NCI-H460 (cell line): ENCODE results near the gene MEGF6. TPM values are rescaled to one million over a fixed set of nuclear protein-coding genes. Genes with fewer than 3 reads are reported as not detected.

Experiments used
- DNase-seq: peaks from one replicate; pipeline ENCODE4 v3.0.0-alpha.2; 2016; ENCODE audit warnings: low read depth; ENCODE audit errors: extremely low read depth
- total RNA-seq: library from RNA; depleted of rRNA; stranded (reverse); fragments of >200 nt; shearing (Covaris generic); gene quantifications from 2 replicates; pipeline ENCODE4 v1.2.3, GENCODE V29; 2014

MEGF6 gene
- total RNA-seq, 1 experiment from 2014 or later: 5.7 TPM

DNA sequence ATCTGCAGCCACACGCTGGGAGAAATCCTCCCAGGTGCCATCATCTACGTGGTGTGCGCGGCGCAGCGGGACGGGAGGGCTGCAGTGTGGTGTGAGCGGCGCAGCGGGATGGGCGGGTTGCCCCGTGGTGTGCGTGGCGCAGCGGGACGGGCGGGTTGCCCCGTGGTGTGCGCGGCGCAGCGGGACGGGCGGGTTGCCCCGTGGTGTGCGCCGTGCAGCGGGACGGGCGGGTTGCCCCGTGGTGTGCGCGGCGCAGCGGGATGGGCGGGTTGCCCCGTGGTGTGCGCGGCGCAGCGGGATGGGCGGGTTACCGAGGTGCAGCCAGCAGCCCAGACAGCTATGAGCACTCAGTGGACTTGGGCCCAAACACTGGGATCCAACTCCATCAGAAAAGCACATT is 33.9 kb upstream of the MEGF6 start:
- DNase-seq: no peak

DNA sequence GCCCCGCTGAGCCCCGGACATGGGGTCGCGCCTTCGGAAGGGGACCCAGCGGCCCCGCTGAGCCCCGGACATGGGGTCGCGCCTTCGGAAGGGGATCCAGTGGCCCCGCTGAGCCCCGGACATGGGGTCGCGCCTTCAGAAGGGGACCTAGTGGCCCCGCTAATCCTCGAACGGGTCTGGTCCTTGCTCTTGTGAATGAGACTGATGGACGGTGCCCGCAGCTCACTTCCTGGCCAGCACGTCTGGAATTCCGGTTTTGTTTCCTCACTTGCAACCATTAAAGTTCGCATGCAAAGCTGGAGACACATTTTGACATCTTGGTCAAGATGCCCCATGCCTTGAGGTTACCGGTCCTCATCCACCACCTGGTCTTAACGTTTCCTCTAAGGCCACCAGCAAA is 33.0 kb upstream of the MEGF6 start:
- no peak for DNase-seq

DNA sequence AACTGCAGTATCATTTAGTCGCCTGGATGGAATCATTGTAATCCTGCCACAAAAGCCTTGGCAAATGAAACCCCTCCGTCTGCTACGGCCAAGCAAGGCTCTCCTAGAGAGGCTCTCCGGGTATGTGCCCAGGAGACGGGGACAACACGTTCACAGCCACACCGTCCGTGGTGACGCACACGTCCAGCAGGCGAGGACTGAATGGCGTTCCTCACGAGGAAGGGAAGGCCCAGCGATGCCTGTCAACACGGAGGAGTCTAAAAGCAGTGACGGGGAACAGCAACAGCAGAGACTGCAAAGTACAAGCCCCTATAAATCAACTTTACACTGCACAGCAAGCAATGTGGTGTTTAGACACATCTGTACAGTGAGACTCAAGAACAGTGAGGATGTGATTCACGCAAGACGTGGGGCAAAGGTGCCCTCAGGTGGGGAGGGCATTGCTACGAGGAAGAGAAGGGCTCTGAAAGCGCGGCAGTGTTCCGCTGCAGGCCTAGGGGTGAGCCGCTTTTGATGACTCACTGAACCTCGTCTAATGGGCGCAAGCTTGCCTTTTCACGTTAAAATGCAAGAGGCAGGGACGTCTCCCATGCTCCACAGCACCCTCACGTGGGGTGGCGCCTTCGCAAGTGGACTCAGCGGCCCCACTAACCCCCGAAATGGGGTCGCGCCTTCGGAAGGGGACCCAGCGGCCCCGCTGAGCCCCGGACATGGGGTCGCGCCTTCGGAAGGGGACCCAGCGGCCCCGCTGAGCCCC is 31.8 kb upstream of the MEGF6 start:
- DNase-seq: no peak

DNA sequence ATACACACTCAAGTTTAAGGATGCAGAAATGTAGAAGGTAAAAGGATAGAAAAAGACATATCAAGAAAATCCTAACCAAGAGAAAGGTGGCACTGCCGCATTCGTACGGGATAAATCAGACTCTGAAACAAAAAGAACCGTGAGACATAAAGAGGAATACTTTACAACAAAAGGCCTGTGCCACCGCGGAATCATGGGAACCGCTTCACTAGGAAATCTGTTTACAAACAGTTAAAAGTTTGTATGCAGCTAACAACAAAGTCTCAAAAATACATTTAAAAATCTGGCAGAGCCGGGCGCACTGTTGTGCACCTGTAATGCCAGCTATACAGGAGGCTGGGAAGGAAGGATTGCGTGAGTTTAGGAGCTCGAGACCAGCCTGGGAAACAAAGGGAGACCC is 30.5 kb upstream of the MEGF6 start:
- DNase-seq: no peak

DNA sequence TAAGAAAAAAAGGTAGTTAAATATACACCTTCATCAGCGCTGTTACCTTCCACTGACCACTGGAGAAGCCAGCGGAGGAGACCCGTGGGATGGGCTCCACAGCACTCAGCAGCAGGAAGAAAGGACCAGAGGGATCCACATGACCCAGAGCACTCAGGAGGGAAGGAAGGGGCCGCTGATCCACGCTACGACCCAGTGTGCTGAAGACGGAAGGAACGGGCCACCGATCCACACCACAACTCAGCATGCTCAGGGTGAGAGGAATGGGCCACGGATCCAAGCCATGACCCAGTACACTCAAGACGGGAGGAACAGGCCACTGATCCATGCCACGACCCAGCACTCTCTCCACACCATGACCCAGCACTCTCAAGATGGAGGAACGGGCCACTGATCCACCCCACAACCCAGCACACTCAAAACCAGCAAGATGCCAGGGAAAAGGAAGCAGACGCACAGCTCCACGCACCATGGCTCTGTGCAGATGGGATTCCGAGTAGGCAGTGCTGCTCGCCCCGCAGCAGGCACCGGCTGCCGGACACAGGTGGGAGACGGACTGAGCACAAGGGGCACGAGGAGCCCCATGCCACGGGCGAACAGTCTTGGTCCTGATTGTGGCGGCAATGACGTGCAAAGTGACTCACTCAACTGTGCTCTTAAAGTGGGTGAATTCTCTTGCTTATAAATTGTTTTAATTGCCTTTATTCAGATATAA is 29.9 kb upstream of the MEGF6 start:
- no peak for DNase-seq

DNA sequence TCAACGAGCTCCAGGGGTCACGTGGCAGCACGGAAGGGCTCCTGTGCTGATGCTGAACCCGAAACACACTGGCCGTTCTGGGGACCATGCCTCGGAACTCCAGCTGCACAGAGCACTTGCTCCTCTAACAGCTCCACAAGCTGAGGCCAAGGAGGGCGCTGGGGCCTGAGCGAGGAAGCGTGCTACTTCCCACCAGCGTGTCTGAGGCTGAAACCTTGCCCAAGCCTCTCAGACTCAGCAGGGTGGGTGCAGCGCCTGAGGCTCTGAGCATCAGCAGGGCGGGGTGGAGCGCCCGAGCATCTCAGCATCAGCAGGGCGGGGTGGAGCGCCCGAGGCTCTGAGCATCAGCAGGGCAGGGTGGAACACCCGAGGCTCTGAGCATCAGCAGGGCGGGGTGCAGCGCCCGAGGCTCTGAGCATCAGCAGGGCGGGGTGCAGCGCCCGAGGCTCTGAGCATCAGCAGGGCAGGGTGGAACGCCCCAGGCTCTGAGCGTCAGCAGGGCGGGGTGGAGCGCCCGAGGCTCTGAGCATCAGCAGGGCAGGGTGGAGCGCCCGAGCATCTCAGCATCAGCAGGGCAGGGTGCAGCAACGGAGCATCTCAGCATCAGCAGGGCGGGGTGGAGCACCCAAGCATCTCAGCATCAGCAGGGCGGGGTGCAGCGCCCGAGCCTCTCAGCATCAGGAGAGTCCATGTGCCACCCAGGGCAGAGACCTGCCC is 29.0 kb upstream of the MEGF6 start:
- no peak for DNase-seq

DNA sequence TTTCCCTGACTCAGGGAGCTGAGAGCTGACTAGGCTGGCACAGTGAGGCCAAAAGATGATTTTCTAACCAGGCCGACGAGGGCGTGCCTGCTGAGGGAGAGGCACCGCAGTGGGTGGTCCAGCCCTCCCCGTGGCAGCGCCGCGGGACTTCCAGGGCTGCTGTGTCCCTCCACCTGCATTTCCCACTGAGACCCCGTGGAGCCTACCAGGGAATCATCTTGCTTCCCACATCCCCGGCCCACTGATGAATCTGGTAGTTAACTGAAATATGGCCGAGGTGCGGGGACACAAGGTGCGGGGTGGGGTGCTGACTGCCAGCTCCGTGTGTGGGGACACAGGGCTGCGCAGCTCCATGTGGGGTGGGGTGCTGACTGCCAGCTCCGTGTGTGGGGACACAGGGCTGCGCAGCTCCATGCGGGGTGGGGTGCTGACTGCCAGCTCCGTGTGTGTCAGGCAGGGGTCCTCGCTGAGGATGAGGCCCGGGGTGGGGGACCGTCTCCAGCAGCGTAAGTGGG is 28.1 kb upstream of the MEGF6 start:
- no peak for DNase-seq

DNA sequence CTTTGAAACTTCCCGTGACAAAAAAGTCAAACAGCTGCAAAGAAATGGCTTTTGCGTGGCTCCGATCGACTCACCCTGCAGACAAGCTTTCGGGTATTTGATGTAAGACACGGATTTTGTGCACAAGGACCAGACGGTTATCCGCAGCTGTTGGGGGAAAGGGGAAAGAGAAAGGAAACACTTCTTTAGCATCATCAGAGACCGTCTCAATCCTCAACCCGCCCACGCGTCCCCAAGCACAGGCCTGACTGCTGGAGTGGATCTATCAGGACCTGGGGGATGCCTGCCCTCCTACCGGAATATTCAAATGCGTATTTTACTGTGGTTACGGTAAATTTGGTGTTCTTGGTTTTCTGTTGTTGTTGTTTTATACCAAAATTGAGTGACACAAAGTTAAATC is 27.4 kb upstream of the MEGF6 start:
- no peak for DNase-seq

DNA sequence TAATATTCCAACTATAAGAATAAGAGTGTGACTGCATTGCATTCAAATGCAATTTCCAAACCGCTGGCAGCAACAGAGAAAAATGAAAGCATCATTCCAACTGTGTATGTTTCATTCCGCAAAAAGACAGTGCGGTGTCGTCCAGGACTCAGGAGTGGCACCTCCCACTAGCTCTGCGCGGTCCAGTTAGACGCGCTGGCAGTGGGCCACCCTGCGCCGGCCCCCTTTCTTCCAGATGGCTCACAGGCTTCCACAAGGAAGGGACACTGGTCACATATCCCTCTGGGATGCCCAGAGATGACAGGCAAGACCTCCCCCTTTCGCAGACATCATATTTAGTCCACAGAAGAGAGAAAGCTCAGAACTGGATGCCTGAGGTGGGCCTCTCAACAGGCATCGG is 26.7 kb upstream of the MEGF6 start:
- DNase-seq: no peak

DNA sequence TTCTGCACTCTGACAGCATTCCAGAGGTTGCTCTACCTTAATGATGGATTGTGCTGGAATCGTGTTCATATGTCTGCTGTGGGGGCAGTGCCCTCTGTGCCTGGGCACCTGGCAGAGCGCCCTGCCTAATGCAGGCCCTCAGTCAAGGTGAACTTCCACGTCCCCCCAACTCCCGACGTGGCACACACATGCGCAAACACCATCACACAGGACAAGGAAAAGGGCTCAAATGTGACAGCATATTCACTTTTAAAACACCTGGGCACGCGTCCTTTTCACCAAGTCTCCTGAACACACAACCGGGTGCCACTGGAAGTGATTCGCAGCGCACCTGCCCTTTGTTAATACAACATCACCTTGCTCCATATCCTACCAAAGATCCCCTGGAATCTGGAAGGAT is 25.2 kb upstream of the MEGF6 start:
- no peak for DNase-seq

DNA sequence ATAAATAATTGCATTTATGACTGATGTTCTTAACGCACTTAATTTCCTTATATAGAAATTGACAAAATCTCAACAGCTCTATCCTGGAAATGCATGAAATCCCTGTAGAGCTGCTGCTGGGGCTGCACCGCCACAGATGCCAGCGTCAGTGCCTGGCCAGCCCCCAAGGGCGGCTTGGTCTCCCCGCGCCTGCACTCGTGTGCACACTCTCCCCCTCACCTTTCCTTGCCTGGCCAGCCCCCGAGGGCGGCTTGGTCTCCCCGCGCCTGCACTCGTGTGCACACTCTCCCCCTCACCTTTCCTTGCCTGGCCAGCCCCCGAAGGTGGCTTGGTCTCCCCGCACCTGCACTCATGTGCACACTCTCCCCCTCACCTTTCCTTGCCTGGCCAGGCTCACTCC is 24.8 kb upstream of the MEGF6 start:
- no peak for DNase-seq

DNA sequence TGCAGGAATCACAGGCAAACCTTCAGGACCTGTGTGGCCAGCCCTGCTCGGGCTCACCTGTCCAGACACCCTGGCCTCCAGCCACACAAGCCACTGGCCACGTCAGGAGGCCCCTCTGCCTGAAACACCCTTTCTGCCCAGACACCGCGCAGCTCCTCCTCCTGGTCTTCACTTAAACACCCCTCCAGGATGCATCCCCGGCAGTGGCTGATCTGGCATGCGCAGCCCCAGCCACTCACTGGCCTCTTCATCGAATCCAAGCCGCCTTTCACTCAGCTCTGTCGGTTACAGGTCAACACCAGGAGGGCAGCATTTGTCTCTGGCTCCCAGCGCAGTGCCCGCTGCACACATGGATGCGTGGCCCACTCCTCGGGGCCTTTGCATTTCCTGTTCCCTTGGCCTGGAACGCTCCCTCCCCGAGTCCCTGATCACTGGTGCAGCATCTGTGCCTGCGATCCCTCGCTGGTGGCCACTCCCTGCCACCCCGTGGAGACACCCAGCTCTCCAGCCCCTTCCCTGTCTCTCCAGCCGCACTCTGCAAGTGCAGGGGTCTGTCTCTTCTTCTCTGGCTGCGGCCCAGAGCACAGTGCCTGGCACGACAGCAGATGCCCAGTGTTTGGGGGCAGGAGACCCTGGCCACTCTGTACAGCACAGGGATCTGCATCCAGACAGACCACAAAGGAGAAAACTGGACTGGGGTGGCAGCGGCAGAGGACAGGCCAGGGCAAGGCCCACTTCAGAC is 22.9 kb upstream of the MEGF6 start:
- DNase-seq: no peak

DNA sequence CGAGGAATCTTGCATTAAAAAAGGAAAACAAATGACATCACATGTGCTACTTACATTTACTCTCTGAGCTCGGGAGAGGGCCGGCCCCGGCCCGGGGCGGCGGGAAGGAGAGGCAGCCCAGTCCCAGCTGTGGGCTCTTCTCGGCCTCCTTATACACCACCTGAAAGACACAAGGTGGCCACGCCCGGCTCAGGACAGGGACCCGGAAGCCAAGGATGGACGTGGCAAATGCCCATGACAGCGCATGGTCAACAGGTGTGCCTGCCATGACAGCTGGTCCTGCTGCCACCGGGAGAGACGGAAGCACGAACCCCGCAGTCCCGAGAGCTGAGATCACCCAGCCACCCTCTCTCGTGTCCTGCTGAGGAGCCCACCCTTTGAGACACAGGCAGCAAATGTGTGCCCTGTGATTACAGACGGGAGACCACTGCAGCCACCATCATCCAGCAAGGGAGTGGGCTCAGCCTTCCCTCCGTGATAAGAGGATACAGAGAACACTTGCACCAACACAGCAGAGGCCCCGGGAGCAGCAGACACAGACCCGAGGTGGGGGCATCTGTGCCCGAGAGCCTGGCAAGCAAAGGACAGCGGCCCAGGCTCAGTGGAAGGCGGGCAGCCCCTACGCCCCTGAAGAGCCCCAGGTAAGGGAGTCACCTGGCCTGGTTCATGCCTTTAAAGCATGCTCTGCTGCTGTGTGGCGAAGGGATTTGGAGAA is 22.2 kb upstream of the MEGF6 start:
- no peak for DNase-seq

DNA sequence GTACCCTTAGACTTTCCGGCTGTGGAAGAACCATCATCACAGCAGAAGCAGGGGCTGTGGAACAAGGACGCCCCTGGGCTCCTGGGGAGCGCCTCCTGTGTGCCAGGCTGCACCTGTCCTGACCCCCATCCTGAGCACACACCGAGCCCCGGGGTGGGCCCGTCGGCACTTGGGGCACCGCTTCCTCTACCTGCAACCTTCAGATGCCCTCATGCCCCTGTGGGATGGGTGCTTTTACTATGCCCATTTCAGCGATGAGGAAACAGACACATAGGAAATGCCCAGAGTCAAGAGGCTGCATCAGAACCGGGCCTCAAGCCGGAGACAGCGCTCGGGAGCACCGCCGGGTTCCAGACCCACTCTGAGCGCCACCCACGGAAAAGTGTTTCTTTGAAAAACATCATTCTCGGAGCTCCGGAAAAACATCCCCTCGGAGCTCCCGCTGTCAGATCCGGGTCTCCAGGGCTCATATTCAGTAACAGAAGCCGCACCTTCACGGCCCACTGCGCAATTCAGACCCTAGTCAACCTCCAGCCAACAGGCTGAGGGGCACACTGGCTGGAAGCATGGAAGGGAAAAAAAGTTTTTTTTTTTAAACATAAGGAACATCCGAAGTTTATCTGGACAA is 21.5 kb upstream of the MEGF6 start:
- DNase-seq: no peak

DNA sequence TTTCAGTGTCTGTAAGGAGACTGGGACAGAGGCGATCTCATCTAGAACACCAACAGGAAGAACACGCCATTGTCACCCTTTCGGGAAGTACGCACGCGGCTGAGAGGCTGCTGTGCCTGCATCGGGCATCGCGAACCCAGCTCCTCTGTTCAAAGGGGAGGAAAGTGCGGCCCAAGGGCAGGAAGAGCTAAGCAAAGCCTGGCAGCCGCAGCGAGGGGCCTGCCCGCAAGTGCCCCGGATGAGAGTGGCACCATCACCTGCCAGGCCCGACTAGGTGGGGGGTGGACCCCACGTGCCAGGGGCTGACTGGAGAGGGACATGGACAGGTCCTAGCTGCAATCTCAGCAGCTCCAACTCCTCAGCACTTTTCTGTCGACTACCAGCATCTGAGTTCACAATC is 21.0 kb upstream of the MEGF6 start:
- no peak for DNase-seq

DNA sequence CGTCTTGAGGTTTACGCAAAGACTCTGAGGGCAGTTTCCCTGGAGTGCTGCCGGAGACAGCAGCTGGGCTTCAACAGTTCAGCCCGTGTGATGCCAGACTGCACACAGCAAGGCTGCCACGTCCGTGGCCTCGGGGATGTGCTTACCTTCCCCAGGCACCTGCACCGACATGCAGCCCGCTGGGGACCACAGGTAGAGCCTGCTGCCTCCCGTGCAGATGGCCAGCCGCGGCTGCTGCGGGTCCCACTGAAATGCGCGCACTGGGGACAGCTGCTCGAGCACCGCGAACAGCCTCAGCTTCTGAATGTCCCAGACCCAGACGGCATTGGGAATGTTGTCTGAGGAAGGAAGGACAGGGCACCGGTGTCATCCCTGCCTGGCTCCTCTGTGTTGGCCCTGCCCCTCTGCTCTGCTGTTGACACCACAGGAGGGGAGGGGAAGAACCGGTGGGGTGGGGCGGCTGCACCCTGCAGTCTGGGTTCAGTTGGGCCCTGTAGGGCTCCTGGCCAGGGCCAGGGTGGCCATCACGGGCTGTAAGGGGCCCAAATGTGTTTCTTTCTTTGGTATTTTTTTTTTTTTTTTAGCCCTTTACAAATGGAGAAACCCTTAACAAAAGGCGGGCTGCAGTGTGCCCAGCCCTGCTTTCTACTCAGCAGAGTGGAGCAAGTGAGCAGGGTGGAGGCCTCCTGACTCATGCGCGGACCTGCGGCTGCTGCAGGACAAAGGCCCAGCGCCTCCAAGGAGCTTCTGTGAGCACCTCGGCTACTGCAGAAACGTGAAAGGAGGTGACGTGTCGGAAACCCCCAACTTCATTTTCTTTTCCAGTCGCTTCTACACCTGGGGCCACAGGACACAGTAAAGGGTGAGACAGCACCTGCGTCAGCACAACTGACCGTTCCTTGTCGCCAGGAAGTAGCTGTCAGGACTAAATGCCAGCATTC is 20.3 kb upstream of the MEGF6 start:
- DNase-seq: no peak

DNA sequence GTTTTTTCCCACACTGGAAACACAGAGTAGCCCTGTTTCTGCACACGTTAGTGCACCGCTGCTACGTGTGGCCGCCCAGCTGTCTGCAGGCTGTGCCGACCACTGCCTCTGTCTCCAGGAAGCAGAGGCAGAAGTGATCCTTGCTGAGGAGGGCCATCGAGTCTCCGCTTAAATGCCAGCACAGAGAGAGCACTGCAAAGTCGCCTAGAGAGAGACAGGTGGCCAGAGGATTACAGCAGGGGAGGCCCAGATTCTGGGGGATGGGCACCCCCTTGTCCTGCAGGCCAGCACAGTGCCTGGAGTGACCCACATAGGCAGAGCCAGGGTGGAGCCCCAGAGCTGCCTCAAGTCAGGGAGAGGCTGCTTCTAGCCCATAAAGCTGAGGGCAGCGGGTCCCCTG is 19.6 kb upstream of the MEGF6 start:
- no peak for DNase-seq

DNA sequence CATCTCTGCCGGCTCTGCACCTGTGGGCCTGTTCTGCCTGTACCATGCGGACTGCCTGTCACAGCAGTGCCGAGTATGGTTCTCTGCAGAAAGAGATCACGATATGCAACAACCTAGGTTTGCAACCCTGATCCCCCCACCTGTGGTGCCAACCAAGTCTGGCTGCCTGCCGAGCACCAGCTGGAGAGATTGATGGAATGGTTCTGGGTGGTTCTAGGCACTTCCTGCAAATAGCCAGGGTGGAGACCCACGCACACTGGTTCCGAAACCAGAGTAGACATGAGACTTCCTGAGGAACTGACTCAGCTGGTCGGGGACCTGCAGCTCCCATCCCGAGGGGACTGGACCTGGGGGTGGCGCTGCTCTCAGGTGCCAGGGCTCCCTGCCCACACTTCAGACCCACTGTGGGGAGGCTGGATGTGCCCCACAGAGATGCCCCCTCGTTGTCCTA is 18.9 kb upstream of the MEGF6 start:
- no peak for DNase-seq
